Measurements from ENCODE around the gene SALL1.

DNA sequence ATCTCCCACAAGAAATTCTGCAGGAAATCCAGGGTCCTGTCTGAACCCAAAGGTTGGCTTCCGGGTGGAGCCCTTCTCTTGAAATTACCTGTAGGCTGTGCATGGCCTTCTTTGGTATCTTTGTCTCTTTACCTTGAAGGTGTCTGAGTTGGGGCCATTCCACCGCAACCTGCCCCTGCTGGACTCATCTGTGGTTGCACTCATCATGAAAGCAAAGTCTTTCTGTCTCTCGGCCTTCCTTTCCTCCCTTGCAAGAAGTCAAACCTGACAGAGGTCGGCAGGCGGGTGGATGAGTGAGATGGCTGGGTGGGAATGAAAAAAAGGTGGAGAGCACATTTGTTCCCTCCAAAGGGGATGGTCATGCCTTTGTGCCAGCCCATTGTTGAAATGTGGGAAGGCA, 25.1 kb downstream of the SALL1 start:
- TF ChIP-seq, protein P1, sequence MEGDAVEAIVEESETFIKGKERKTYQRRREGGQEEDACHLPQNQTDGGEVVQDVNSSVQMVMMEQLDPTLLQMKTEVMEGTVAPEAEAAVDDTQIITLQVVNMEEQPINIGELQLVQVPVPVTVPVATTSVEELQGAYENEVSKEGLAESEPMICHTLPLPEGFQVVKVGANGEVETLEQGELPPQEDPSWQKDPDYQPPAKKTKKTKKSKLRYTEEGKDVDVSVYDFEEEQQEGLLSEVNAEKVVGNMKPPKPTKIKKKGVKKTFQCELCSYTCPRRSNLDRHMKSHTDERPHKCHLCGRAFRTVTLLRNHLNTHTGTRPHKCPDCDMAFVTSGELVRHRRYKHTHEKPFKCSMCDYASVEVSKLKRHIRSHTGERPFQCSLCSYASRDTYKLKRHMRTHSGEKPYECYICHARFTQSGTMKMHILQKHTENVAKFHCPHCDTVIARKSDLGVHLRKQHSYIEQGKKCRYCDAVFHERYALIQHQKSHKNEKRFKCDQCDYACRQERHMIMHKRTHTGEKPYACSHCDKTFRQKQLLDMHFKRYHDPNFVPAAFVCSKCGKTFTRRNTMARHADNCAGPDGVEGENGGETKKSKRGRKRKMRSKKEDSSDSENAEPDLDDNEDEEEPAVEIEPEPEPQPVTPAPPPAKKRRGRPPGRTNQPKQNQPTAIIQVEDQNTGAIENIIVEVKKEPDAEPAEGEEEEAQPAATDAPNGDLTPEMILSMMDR (IDR thresholded peaks at IDR 0.05) = no peak
- TF ChIP-seq POLR2A (IDR thresholded peaks at IDR 0.05) = no peak

All from adrenal gland (tissue), 5 donors.